Right ventricle myocardium inferior (tissue), 1 donor: ENCODE results near the gene CFAP46. TPM values are rescaled to one million over a fixed set of nuclear protein-coding genes. Genes with fewer than 3 reads are reported as not detected.
"Not testable (repeated sequence)": the region's sequence is repeated elsewhere in the genome, so short reads cannot be mapped to it uniquely, and the experiment has no call there.

Experiments
- ATAC-seq: fragments of 200-7000 bp; cut with Tn5 transposase; one replicate; pipeline ENCODE4 v1.9.1; 2020; ENCODE audit warnings: mild to moderate bottlenecking, moderate library complexity
- DNase-seq: peaks from one replicate; pipeline ENCODE4 v3.0.0; 2021; ENCODE audit errors: missing footprints
- intact Hi-C: fragments of 100-400 bp; cut with DNase I; formaldehyde crosslinking; loops from one replicate; pipeline ENCODE4 v1.11.0; 2022
- total RNA-seq: library from RNA; stranded (reverse); fragmentation: NEBNext Ultra II Directional; extraction: Animal tissue kit (Norgen Biotek cat#: 25700); gene quantifications from one replicate; pipeline ENCODE4 v1.2.1, GENCODE V29; 2021
- donor health status: DM: no; HTN: yes; CAD: no; lungs with severe emphysema.

CFAP46 gene
- total RNA-seq, 1 donor from 2014 or later, result 0.57 TPM

DNA sequence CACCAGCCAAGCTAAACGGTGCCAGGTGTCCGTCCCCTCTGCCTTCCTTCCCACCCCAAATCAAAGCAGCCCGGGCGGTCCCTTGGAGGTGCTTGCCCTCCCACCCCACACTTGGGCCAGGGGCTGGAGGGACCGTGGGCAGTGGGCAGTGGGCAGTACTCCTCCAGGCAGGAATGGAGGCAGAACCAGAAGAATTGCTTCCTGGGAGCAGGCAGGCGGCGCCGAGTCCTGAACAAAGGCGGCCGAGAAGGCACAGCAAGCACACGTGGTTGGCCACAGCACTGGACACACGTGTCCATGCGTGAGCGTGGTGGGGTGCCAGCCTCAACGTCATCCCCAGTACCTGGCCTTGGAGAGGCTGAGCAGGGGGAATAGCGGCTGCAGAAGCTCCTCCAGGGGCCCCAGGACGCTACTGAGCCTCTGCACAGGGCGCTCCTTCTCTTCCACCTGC lies 108.0 kb downstream of the CFAP46 start:
- ATAC-seq (no peak), DNase-seq (peak; percentile 53)
- intact Hi-C loops, result loop anchor here (10.0 kb wide), 1 partner anchor 490 kb away; no protein-coding TSS in a partner anchor

DNA sequence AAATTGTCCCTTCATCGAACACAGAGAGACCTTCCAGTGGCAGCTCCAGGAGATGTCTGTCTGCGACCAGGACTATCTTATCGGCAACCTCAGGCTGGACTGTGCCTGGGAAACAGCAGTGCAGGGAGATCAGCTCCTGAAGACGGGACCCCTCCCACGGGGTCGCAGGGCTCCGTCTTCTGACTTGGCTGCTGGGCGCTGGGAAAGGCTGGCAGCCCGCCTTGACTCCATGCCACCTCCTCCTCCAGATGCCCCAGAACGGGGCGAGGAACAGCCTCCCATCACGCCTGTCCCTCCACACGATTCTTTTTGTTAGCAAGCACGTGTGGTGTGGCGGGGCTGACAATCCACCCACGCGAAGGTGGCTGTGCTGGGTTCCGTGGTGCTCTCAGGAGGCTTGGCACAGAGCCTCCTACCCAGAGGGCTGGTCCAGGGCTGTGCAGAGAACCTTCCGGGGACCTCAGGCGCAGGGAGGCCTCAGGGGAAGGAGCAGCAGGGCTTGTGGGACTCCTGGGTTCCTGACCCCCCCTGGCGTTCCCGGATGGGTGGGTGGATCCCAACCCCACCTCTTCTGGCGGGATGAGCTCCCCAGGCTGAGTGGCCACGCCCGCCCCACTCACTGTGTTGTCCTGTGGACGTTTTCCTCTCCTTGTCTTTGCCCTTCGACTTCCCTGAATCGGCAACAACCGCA lies 108.8 kb downstream of the CFAP46 start:
- intact Hi-C loops, result loop anchor here (10.0 kb wide), 1 partner anchor 491 kb away; no protein-coding TSS in a partner anchor
- DNase-seq (peak; percentile 37), ATAC-seq (no peak)

DNA sequence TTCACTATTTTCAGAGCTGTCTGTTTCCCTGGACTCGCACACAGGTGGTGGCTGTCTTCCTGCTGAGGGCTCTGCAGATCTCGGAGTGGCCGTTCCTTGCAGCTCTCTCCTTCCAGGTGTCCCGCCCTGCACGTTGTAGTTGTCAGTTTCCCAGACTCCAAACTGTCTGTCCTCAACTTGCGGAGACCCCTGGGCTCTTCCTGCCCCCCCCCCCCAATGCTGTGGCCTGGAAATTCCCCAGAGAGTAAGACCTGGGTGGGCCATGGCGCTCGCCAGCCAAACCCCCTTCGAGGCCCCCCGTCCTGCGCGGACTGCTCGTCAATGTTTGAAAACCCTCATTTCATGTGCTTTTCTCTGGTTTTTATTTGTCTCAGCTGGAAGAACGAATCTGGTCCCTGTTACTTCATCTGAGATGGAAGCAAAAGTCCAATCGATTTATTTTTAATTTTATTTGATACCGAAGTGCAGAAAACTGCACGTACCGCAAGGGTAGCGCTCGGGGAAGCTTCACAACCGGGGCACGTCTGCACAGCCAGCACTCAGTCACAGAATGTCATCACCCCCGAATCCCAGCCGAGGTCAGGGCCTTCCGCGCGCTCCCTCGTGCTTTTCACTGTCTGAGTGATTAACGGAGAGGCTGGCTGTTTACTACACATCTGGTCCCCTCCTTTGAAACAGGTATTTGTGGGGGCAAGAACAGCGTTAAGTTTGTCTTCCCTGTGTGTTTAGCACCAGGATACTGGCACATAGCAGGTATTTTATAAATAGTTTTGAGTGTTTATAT lies 110.0 kb downstream of the CFAP46 start:
- DNase-seq, result peak; percentile 20
- intact Hi-C loops, result loop anchor here (10.0 kb wide), 1 partner anchor 492 kb away; no protein-coding TSS in a partner anchor

DNA sequence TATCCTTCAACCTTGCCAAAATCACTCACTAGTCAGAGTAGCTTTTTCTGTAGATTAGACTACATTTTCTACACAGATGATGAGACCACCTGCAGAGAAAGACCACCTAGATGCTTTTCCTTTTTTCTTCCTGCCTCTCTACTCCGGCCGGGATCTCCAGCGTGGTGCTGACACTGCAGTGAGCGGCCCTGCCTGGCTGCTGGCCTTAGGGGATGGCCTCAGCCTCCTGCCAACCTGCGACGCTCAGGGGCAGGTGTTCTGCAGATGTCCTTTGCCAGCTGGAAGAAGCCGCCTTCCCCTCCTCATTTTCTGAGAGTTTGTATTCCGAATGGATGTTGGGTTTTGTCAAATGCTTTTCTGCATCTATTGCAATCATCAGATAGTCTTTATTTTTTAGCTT lies 113.0 kb downstream of the CFAP46 start:
- no peak for ATAC-seq
- intact Hi-C loops, result no loop called here
- peak; percentile 65 for DNase-seq

More for the DNA sequence above, 110.0 kb downstream of the CFAP46 start:
- no peak for ATAC-seq

DNA sequence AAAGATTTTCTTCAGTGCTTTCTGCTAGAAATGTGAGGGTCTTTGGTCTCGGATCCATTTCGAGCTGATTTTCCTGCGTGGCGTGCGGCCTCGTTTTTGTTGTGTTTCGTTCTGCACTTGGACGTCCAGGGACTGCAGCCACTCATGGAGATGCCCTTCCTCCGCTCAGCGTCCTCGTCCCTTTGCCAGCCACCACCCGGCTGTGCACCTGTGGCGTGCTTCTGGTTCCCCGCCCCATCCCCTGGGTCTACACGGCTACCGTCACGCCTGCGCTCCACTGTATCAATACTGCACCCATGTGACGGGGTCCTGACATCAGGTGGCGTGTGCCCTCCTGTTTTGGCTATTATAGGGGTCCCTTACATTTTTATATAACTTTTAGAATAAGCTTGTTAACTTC lies 113.7 kb downstream of the CFAP46 start:
- intact Hi-C loops, result no loop called here
- ATAC-seq (no peak), DNase-seq (peak; percentile 31)

DNA sequence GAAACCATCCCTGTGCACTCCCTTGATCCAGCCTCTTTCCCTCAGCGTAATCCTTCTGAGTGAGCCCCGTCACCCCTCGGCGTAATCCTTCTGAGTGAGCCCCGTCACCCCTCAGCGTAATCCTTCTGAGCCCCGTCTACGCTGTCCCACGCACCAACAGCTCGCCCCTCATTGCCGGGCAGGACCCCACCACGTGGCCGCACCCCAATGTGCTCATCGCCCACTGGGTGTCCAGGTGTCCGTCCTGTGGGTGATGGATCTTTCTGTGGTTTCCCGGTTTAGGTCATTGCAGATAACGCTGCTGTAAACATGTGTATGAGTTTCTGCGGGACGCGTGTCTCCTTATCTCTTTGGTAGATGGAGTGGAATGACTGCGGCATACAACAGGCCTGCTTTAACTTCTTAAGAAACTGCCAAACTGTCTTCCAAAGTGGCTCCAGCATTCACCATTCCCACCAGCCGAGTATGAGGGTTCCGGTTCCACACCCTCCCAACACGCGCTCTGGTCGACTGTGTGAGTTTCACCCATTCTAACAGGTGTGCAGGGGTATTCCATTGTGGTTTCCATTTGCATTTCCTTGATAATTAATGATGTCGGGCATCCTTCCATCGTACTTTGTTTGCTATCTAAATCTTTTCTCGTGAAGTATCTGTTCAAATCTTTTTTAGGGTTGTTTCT lies 114.4 kb downstream of the CFAP46 start:
- ATAC-seq, result no peak

DNA sequence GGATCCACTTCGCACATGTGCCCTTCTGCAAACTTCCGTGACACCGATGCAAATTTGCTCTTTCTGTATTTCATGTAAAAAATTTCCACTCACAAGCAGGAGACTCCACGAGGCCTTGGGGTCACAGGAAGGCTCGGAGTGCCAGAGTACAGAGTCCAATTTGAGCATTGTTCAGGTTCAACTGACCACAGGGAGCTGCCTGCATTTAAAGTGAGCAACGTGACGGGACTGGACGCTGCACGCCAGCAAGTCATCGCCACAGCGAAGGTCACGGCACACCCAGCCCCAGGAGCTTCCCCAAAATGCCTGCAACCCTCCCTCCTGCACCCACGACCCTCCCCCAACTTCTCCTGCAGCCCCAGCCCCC lies 115.0 kb downstream of the CFAP46 start:
- intact Hi-C loops, result no loop called here
- DNase-seq (peak; percentile 5), ATAC-seq (no peak)

More for the DNA sequence above, 114.4 kb downstream of the CFAP46 start:
- intact Hi-C loops, result no loop called here
- DNase-seq, result peak; percentile 16

DNA sequence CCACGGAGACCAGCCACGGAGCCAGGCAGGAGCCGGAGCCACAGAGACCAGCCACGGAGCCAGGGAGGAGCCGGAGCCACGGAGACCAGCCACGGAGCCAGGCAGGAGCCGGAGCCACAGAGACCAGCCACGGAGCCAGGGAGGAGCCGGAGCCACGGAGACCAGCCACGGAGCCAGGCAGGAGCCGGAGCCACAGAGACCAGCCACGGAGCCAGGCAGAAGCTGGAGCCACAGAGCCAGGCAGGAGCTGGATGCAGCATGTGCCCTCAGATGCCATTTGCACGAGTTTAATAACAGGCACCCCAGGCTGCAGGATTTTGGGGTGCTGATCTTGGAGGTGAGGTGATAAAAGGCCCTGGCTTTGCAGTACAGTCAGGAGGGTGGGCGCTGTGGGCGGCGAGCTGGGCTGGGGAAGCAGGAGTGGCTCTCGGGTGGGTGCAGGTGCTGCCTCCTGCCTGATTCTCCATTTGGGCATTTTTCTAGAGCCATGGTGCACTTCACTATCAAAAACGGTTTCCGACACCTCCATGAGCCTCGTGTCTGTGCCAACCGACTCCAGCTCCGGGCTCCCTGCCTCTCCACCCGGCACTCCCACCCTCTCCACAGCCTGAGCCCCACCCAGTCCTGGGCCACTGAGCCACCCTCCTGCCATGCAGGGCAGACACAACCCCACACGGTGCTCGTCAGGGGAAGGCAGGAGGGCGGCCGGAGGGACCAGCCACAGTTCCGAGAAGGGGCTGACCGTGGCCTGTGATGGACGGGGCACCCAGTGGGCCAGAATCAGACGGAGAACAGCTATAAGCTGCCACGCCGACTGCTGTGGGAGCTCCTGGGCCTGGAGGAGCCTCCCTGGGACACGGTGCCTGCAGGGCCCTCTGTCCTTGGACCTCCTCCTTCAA lies 115.6 kb downstream of the CFAP46 start:
- peak; percentile 18 for DNase-seq
- ATAC-seq, result no peak
- intact Hi-C loops, result no loop called here

DNA sequence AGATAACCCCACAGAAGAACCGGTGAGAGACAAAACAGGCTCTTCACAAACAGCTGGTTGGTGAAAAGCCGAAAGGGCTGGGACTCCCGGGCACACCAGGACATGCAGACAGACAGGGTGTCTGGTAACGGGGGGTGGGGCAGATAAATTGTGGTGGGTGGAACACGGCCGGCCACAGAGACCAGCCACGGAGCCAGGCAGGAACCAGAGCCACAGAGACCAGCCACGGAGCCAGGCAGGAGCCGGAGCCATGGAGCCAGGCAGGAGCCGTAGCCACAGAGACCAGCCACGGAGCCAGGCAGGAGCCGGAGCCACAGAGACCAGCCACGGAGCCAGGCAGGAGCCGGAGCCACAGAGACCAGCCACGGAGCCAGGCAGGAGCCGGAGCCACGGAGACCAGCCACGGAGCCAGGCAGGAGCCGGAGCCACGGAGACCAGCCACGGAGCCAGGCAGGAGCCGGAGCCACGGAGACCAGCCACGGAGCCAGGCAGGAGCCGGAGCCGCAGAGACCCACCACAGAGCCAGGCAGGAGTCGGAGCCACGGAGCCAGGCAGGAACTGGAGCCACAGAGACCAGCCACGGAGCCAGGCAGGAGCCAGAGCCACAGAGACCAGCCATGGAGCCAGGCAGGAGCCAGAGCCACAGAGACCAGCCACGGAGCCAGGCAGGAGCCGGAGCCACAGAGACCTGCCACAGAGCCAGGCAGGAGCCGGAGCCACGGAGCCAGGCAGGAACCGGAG lies 116.4 kb downstream of the CFAP46 start:
- DNase-seq, result peak; percentile 37
- intact Hi-C loops, ATAC-seq: not testable (repeated sequence)

DNA sequence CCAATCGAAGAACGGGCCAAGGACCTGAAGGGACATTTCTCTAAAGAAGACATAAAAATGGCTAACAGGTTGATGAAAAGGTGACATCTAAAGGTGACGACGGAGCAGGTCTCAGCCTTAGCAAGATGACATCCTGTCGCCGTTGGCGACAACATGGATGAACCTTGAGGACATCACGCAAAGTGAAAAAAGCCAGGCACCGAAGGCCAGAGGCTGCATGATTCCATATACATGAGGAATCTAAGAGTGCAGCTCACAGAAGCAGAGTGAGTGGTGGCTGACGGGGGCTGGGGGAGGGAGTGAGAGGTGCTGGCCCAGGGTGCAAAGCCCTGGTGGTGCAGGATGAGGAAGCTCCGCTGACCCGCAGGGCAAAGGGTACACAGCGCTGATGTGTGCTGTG lies 122.3 kb downstream of the CFAP46 start:
- intact Hi-C loops, result no loop called here
- ATAC-seq (no peak), DNase-seq (peak; percentile 20)

DNA sequence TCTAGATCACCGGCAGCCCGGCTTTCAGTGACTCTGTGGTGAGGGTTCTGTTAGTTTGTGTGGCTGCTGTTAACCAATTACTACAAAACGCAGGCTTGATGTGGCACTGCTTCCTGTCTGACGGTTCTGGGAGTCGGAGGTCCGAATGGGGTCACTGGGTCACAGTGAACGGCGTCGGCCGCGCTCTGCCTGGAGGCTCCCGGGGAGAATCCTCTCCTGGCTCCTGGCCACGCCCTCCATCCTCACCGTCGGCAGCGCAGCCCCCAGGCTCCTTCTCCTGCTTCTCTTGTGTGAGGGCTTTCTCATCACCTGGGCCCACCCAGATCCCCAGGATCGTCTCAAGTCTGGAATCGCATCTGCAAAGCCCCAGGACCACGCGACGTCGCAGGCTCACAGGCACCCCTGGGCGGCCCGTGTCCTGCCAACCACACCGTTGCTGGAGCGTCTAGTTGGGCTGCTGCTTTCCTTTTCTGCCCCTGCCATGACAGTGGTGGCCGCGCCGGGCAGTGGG lies 124.6 kb downstream of the CFAP46 start:
- DNase-seq, result peak; percentile 72
- intact Hi-C loops, result no loop called here
- ATAC-seq, result no peak

DNA sequence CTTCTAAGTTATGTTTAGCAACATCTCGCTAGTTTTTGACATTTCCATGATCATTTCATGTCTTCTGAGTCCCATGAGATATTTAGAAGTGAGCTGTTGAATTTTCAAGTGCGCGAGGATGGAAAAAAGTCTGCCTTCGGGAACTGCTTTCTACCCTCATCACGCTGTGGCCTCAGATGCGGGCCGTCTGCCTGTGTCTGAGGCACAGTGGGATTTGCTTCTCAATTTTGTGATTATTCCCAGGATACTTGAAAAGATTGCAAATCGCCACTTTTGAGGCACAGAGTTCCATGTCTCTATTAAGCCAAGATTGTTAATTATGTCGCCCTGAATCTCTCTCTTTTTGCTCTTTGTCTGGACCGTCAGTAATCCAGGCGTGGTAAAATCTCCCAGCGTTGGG lies 125.7 kb downstream of the CFAP46 start:
- intact Hi-C loops, result no loop called here
- DNase-seq, result no peak
- no peak for ATAC-seq

DNA sequence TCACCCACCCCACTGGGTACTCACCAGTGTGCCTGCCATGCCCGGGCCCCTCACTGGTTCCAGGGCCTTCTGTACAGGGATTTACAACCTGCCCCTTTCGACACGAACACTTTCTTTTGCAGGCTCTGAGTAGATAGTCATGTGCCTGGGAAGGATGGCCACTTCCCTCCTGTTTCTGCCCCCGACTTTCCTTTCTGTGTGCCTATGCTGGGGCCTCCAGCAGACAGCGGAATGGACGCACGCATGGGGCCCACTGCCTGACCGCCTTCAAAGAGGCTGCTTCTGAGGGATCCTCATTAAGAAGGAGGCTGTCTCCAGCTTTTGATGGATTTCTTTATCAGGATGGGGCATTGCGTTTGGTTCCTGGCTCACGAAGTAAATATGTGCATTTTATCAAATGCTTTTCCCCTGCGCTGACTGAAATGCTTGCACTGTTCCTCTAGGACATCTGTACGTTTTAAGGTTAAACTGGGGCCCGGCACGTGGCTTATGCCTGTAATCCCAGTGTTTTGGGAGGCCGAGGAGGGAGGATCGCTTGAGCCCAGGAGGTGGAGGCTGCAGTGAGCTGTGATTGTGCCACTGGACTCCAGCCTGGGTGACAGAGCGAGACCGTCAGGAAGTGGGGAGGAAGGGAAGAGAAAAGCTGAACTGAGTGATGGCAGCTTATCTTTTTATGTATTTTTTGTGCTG lies 127.1 kb downstream of the CFAP46 start:
- peak; percentile 46 for DNase-seq
- intact Hi-C loops, result no loop called here
- no peak for ATAC-seq

DNA sequence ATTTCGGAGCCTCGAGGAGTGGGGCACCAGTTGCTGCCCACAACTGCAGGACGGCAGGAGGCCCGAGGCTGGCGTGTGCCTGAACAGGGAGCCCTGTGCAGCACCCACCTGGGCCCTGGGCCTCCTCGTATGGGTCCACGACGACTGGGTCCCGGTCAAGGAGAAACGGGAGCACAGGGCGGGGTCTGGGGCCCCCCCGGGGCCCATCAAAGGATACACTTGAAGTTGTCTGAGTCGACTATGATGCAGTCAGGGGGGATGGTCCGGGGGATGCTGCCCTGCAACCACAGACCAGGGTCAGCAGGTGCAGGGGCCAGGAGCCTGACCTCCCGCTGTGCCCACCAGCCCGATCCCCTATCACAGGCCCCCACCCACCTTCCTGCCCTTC lies 127.9 kb downstream of the CFAP46 start:
- DNase-seq (no peak), ATAC-seq (no peak)
- intact Hi-C loops, result no loop called here

DNA sequence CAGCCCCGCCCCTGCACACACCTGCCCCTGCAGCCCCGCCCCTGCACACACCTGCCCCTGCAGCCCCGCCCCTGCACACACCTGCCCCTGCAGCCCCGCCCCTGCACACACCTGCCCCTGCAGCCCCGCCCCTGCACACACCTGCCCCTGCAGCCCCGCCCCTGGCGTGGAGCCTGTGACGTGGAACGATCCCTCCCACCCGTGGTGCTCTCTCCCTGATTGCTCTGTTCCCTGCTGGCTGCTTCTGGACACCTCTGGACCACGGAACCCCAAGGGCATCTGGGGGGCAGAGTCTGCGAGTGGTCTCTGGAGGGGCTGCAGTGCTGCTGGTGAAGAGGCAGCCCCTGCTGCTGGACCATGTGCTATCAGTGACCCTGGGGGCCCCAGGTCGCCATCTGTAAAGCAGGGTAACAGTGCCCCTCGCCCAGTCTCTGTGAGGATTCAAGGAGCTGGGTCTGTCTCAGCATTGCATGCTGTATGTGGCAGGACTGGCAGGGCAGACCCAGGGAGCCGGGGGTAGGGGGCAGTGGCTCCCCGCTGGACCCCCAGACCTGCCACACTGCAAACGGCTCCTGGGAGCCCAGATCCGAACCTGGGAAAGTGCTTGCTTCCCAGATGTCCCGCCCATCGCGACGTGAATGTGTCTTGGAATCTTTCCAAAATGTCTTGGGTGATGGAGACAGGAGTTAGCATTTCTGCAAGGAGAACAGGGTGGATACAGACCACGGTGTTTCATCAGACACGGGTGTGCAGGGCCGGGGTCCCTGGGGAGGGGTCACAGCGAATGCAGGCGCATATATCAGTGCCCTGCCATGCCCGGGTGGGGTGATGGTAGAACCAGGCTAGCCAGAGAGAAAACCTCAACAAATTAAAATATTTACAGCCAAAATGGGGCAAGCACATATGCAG lies 128.6 kb downstream of the CFAP46 start:
- intact Hi-C loops, result no loop called here
- DNase-seq (no peak), ATAC-seq (no peak)

DNA sequence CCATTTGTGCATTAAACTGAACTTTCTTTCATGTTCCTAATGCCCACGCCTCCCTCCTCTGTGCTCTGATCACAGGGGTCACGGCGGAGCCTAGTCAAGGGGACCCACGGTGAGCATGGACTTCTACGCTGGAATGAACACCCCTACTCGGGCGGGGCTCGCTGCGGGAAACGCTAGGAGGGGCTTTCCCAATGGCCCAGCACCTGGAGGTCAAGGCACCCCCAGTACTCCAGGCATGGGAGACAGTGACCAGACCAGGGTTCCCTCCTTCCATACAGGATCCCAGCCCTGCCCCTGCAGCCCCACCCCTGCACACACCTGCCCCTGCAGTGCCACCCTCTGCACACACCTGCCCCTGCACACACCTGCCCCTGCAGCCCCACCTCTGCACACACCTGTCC lies 129.4 kb downstream of the CFAP46 start:
- intact Hi-C loops, result no loop called here
- DNase-seq (no peak), ATAC-seq (no peak)
